H1 (cell line): ENCODE results near the gene PKM. TPM values are rescaled to one million over a fixed set of nuclear protein-coding genes. Genes with fewer than 3 reads are reported as not detected.

Source experiments
- CTCF ChIA-PET: fragments of 300-600 bp; sonication (Branson Sonifier 250); formaldehyde crosslinking; loops from one replicate; lab custom pipeline; 2021; ENCODE audit not compliant: partially characterized antibody; lab: Charles Lee
- POLR2A ChIA-PET: fragments of 300-600 bp; sonication (Branson Sonifier 250); formaldehyde crosslinking; loops from one replicate; lab custom pipeline; 2021; ENCODE audit warnings: inconsistent platforms; ENCODE audit not compliant: partially characterized antibody; lab: Charles Lee
- DNase-seq, 2 experiments: peaks; one replicate each; pipeline versions ENCODE4 v3.0.0 to v3.0.0-alpha.2; 2010 to 2022; ENCODE audit warnings: low spot score in 2 of 2, low read depth in 1 of 2, mixed read lengths in 1 of 2
- FAIRE-seq: peaks from 2 replicates; lab custom pipeline; 2011; peaks lifted over from hg19 to GRCh38; lab: Jason Lieb, UNC
- H2AFZ ChIP-seq: 2 replicates; pipeline ENCODE4 v1.8.1; 2012; ENCODE audit warnings: low read length, inconsistent platforms
- H2AK5ac ChIP-seq: 2 replicates; pipeline ENCODE4 v1.6.1; 2013; ENCODE audit warnings: low read depth, low read length
- H2BK120ac ChIP-seq: replicated peaks from 2 replicates; pipeline ENCODE3; 2013; ENCODE audit warnings: low read depth, low read length, inconsistent platforms
- H2BK12ac ChIP-seq: 2 replicates; pipeline ENCODE4 v1.6.1; 2013; ENCODE audit warnings: low read depth, low read length
- H2BK15ac ChIP-seq: 2 replicates; pipeline ENCODE4 v1.6.1; 2013; ENCODE audit warnings: low read length
- H2BK20ac ChIP-seq: 2 replicates; pipeline ENCODE4 v1.6.1; 2013; ENCODE audit warnings: low read length
- H2BK5ac ChIP-seq: 2 replicates; pipeline ENCODE4 v1.6.1; 2013; ENCODE audit warnings: low read depth, low read length
- H3K14ac ChIP-seq: 2 replicates; pipeline ENCODE4 v1.6.1; 2013; ENCODE audit warnings: inconsistent platforms; ENCODE audit not compliant: insufficient read length
- H3K18ac ChIP-seq: 2 replicates; pipeline ENCODE4 v1.6.1; 2013; ENCODE audit warnings: low read length; ENCODE audit errors: extremely low read depth
- H3K23ac ChIP-seq: 2 replicates; pipeline ENCODE4 v1.6.1; 2013; ENCODE audit warnings: inconsistent platforms; ENCODE audit not compliant: insufficient read length
- H3K23me2 ChIP-seq: 2 replicates; pipeline ENCODE4 v1.6.1; 2013; ENCODE audit warnings: low read depth, low read length
- H3K27ac ChIP-seq: 2 replicates; pipeline ENCODE4 v1.6.1; 2011; ENCODE audit warnings: low read depth, low read length, inconsistent platforms
- H3K27me3 ChIP-seq, 4 experiments: replicated peaks in 1 of 4; 1 replicate in 1 of 4; 2 replicates in 3 of 4; pipeline versions ENCODE4 v1.6.1 to v1.8.1; 2011 to 2013; ENCODE audit warnings: low read length in 3 of 4, mild to moderate bottlenecking in 3 of 4, inconsistent platforms in 2 of 4, mixed read lengths in 2 of 4, moderate library complexity in 1 of 4; ENCODE audit not compliant: control insufficient read depth in 3 of 4, insufficient read depth in 3 of 4; ENCODE audit errors: extremely low read depth in 1 of 4
- H3K36me3 ChIP-seq, 4 experiments: 2 replicates each; pipeline versions ENCODE4 v1.6.1 to v1.8.1; 2011 to 2013; ENCODE audit warnings: mild to moderate bottlenecking in 4 of 4, low read length in 3 of 4, moderate library complexity in 2 of 4, control low read depth in 1 of 4, inconsistent platforms in 1 of 4; ENCODE audit not compliant: insufficient read depth in 4 of 4, control insufficient read depth in 2 of 4
- H3K4ac ChIP-seq: replicated peaks from 2 replicates; pipeline ENCODE3; 2013; ENCODE audit warnings: low read length, low read depth, mixed read lengths, inconsistent platforms; ENCODE audit not compliant: insufficient read length
- H3K4me1 ChIP-seq, 4 experiments: replicated peaks in 1 of 4; 1 replicate in 1 of 4; 2 replicates in 3 of 4; pipeline versions ENCODE4 v1.6.1 to v1.8.1; 2011 to 2013; ENCODE audit warnings: low read length in 3 of 4, inconsistent platforms in 2 of 4, mixed read lengths in 1 of 4; ENCODE audit not compliant: insufficient read depth in 4 of 4, control insufficient read depth in 3 of 4
- H3K4me2 ChIP-seq, 2 experiments: 2 replicates each; pipeline versions ENCODE4 v1.6.1 to v1.8.1; 2011 to 2013; ENCODE audit warnings: low read depth in 2 of 2, low read length in 2 of 2, control low read depth in 1 of 2, inconsistent platforms in 1 of 2, mild to moderate bottlenecking in 1 of 2; ENCODE audit not compliant: insufficient read depth in 1 of 2
- H3K4me3 ChIP-seq, 4 experiments: fragments of 200-600, 300-600 bp in 1 of 4; sonication (generic), shearing (Covaris generic), sonication (Bioruptor Twin) in 1 of 4; 2 replicates each; pipeline versions ENCODE4 v1.5.1 to v1.8.1; 2011 to 2016; ENCODE audit warnings: low read length in 4 of 4, low read depth in 3 of 4, control low read depth in 2 of 4, inconsistent platforms in 2 of 4, mild to moderate bottlenecking in 2 of 4, mixed read lengths in 1 of 4, moderate library complexity in 1 of 4; ENCODE audit not compliant: insufficient read depth in 2 of 4; ENCODE audit errors: extremely low read depth in 1 of 4
- H3K56ac ChIP-seq: replicated peaks from 2 replicates; pipeline ENCODE3; 2013; ENCODE audit warnings: low read depth, mild to moderate bottlenecking, mixed read lengths, low read length, inconsistent platforms; ENCODE audit not compliant: insufficient read length
- H3K79me1 ChIP-seq: 2 replicates; pipeline ENCODE4 v1.6.1; 2013; ENCODE audit warnings: low read depth, low read length, control low read depth
- H3K79me2 ChIP-seq, 2 experiments: 2 replicates each; pipeline versions ENCODE4 v1.6.1 to v1.8.1; 2012 to 2013; ENCODE audit warnings: low read length in 2 of 2, mild to moderate bottlenecking in 2 of 2, inconsistent platforms in 1 of 2; ENCODE audit not compliant: insufficient read depth in 2 of 2, control insufficient read depth in 1 of 2
- H3K9ac ChIP-seq, 4 experiments: replicated peaks in 1 of 4; 1 replicate in 1 of 4; 2 replicates in 3 of 4; pipeline versions ENCODE4 v1.6.1 to v1.8.1; 2011 to 2013; ENCODE audit warnings: low read depth in 3 of 4, low read length in 3 of 4, control low read depth in 2 of 4, mild to moderate bottlenecking in 2 of 4, moderate library complexity in 2 of 4, inconsistent platforms in 1 of 4; ENCODE audit errors: extremely low read depth in 1 of 4
- H3K9me3 ChIP-seq, 2 experiments: 2 replicates each; pipeline versions ENCODE4 v1.6.1 to v1.8.1; 2012 to 2013; ENCODE audit warnings: mild to moderate bottlenecking in 2 of 2, moderate library complexity in 2 of 2, control low read depth in 1 of 2, inconsistent platforms in 1 of 2, low read depth in 1 of 2, low read length in 1 of 2, mixed read lengths in 1 of 2; ENCODE audit not compliant: insufficient read depth in 2 of 2
- H4K20me1 ChIP-seq, 2 experiments: replicated peaks in 1 of 2; 2 replicates each; pipeline versions ENCODE3 to v1.8.1; 2011 to 2013; ENCODE audit warnings: inconsistent platforms in 2 of 2, low read length in 2 of 2, mild to moderate bottlenecking in 1 of 2; ENCODE audit not compliant: insufficient read depth in 2 of 2, control insufficient read depth in 1 of 2
- H4K5ac ChIP-seq: 2 replicates; pipeline ENCODE4 v1.6.1; 2013; ENCODE audit warnings: low read length, low read depth, mixed read lengths, inconsistent platforms; ENCODE audit not compliant: insufficient read length
- H4K8ac ChIP-seq: 2 replicates; pipeline ENCODE4 v1.8.0; 2013; ENCODE audit warnings: mild to moderate bottlenecking, moderate library complexity, low read length, inconsistent platforms; ENCODE audit not compliant: insufficient read depth; ENCODE audit errors: extremely low read depth
- H4K91ac ChIP-seq: replicated peaks from 2 replicates; pipeline ENCODE3; 2013; ENCODE audit warnings: low read length, mixed read lengths, inconsistent platforms; ENCODE audit not compliant: insufficient read length
- ATF3 ChIP-seq: IDR thresholded peaks from 2 replicates; pipeline ENCODE4 v1.6.1; 2011; ENCODE audit warnings: low read depth, mild to moderate bottlenecking, low read length; ENCODE audit not compliant: insufficient read depth
- POLR2A ChIP-seq, 2 experiments: IDR thresholded peaks; 1 replicate in 1 of 2; 2 replicates in 1 of 2; pipeline ENCODE4 v1.6.1; 2011; ENCODE audit warnings: low read depth in 2 of 2, low read length in 2 of 2, mild to moderate bottlenecking in 2 of 2; ENCODE audit errors: control extremely low read depth in 1 of 2
- RFX5 ChIP-seq: IDR thresholded peaks from 2 replicates; pipeline ENCODE4 v1.6.1; 2011; ENCODE audit warnings: low read depth, low read length, improper control_type of control experiment, borderline replicate concordance
- SP2 ChIP-seq: IDR thresholded peaks from 2 replicates; pipeline ENCODE4 v1.6.1; 2012; ENCODE audit warnings: mild to moderate bottlenecking, low read length, inconsistent platforms
- YY1 ChIP-seq: IDR thresholded peaks from 2 replicates; pipeline ENCODE4 v1.6.1; 2011; ENCODE audit warnings: low read depth, mild to moderate bottlenecking, low read length
- WGBS, 2 experiments: shearing (Covaris generic) in 1 of 2; methylation state at CpG; one replicate each; pipeline versions ENCODE4 v1.1.6 to v1.1.7; 2013 to 2015; ENCODE audit warnings: low lambda C conversion rate in 2 of 2, mixed read lengths in 2 of 2, inconsistent platforms in 1 of 2, low coverage in 1 of 2, missing lambda C conversion rate in 1 of 2; ENCODE audit not compliant: insufficient replicate concordance in 2 of 2, insufficient coverage in 1 of 2, insufficient read length in 1 of 2; ENCODE audit errors: extremely low coverage in 1 of 2, missing lambda C conversion rate in 1 of 2; 5-methylcytosine and 5-hydroxymethylcytosine counted together
- polyA plus RNA-seq, 7 experiments: library from polyadenylated mRNA; depleted of rRNA in 3 of 7; stranded (reverse) in 5 of 7; unstranded in 2 of 7; fragments of >200 nt in 5 of 7; fragments of 200-250 nt in 2 of 7; gene quantifications; 1 replicate in 5 of 7; 2 replicates in 1 of 7; 4 replicates in 1 of 7; pipeline versions ENCODE4 v1.2.1 to v1.2.3, GENCODE V29; 2011 to 2013; ENCODE audit warnings: missing spikeins in 2 of 7, mixed read lengths in 2 of 7
- total RNA-seq: library from RNA; stranded (reverse); fragmentation: NEBNext Ultra II Directional; extraction: Animal tissue kit (Norgen Biotek cat#: 25700); gene quantifications from 2 replicates; pipeline ENCODE4 v1.2.1, GENCODE V29; 2021

The PKM gene
- total and polyA plus RNA-seq, 2 of the 8 experiments (the other 6 are each of a cell fraction or from before 2014, with no cell fraction given), result 780 to 856 TPM

DNA sequence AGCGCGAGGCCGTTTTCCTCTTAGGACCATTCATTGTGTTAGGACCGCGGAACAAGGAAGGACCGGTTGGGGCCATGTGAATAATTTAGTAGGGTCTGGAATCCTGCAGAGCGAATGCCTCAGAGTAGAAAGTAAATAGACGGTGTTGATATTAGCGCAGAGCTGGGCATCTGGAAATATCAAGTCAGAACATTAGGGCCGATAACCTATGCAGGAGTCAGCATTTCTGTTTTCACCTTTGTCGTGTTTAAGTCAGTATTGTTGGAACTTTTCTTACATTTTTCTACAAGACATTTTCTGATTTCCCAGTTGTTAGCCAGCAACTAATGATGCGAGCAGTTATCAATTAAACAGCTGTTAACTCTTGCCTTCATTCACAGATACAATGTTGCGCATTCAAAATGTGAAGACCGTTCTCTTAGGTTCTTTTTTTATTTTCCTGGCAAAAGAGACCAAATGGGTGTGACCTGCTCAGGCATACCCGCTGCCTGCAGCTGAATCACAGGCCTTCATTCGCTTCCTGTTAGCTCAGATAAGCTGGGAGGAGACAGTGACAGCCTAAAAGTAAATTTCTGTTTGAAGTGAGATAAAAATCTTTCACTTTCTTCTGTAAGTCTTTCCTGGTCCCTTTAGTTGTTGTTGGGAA, 966 bp upstream of the PKM start:
- Histone ChIP-seq H3K36me3 (0 out of 8 replicates have a peak, but pooled peaks cover 0 to 5% (median 0%) of the 10 kb centered on the region in 4 experiments), H4K20me1 (peaks cover 20 to 22% of the 10 kb centered on the region in 2 experiments), H2BK12ac (peak overlapping the region; percentile 78), H3K79me1 (peaks cover 5% of the 10 kb centered on the region), H3K9ac (peak overlapping the region in 3 of 4 experiments; percentile 68 to 86 (median 74); a peak in 6 of 7 replicates), H3K27ac (peak overlapping the region; percentile 74; the same call in 1 of the 2 replicates), H2BK120ac (no peak overlapping the region), H3K9me3 (no peaks in the 10 kb centered on the region), H3K4ac (no peak overlapping the region), H2BK20ac (no peak overlapping the region), H2AFZ (no peak overlapping the region), H2BK15ac (no peak overlapping the region), H2BK5ac (peak overlapping the region; percentile 81), H3K79me2 (peaks cover 23 to 36% of the 10 kb centered on the region in 2 experiments), H3K4me1 (peaks cover 5 to 23% (median 17%) of the 10 kb centered on the region in 4 experiments), H3K4me2 (peak overlapping the region; percentile 97 to 99), H3K23ac (no peak overlapping the region), H3K4me3 (peak overlapping the region; percentile 61 to 99 (median 68)), H4K8ac (peak overlapping the region; percentile 97; the same call in 1 of the 2 replicates), H3K18ac (peak overlapping the region; percentile 86), H3K14ac (no peak overlapping the region), H2AK5ac (no peak overlapping the region), H3K27me3 (peaks cover 3 to 39% (median 23%) of the 10 kb centered on the region in 4 experiments; a peak in 6 of 7 replicates), H4K91ac (peak overlapping the region; percentile 23), H4K5ac (peak overlapping the region; percentile 70), H3K23me2 (peaks cover 12% of the 10 kb centered on the region), H3K56ac (peak overlapping the region; percentile 54)
- ChIA-PET POLR2A (interaction anchor here (1.2 to 4.8 kb wide), 11 partner anchors 9 to 88 kb away, joined by 3 to 66 read pairs (median 5); partner anchors contain the start of genes CELF6 and GRAMD2A), CTCF (interaction anchor here (1.0 to 1.9 kb wide), 3 partner anchors 31 to 53 kb away, joined by 3 to 11 read pairs (median 4); no protein-coding TSS in a partner anchor)
- FAIRE-seq, result no peak
- 25% methylated on average over 16 of the region's 16 CpGs; no CpG with 5 or more reads in 1 of the 2 experiments for WGBS, 2 experiments
- TF ChIP-seq SP2, result no peak
- TF ChIP-seq RFX5, result 0 out of 2 replicates have a peak, but pooled peaks have one; percentile 22
- peak in 1 of 2 experiments; percentile 35; a peak in 1 of 3 replicates for TF ChIP-seq POLR2A (IDR thresholded peaks at IDR 0.05; ENCODE audit: control extremely low read depth in 1 of 2, low read depth in 2 of 2, low read length in 2 of 2)
- TF ChIP-seq YY1, result no peak
- TF ChIP-seq ATF3, result no peak
- no peak for DNase-seq
